ENCODE data around the gene TRIM61. TPM values are rescaled to one million over a fixed set of nuclear protein-coding genes. Genes with fewer than 3 reads are reported as not detected.

Gene TRIM61
- total RNA-seq, 1 experiment from 2014 or later = 2.8 TPM

- TF ChIP-seq NFE2L1 (CRISPR knock-in tag; IDR thresholded peaks at IDR 0.05) = no peak
- TF ChIP-seq PRRX2 (CRISPR knock-in tag; IDR thresholded peaks at IDR 0.05) = no peak
- TF ChIP-seq MLX (CRISPR knock-in tag; IDR thresholded peaks at IDR 0.05) = no peak
- no peak for TF ChIP-seq NFATC4 (CRISPR knock-in tag; IDR thresholded peaks at IDR 0.05)
- no peak for TF ChIP-seq ATF1 (CRISPR knock-in tag; IDR thresholded peaks at IDR 0.05)
- TF ChIP-seq HMGA2 (CRISPR knock-in tag; IDR thresholded peaks at IDR 0.05) = no peak
- TF ChIP-seq NR3C1 (CRISPR knock-in tag; conservative IDR thresholded peaks at IDR 0.05; ENCODE audit: low read depth) = no peak
- TF ChIP-seq IRF1 (CRISPR knock-in tag; IDR thresholded peaks at IDR 0.05) = no peak
- H3K27ac Mint-ChIP-seq = no peak overlapping the region
- no peak for ATAC-seq
- no peak overlapping the region for H3K4me3 Mint-ChIP-seq
- no peaks in the 10 kb centered on the region for H3K4me1 Mint-ChIP-seq
- POLR2A ChIA-PET = no interaction called here
- CTCF ChIA-PET = no interaction called here
- H3K9me3 Mint-ChIP-seq = peaks cover 11% of the 10 kb centered on the region
- H3K36me3 Mint-ChIP-seq = no peaks in the 10 kb centered on the region; the same call in 1 of the 2 replicates
- no peaks in the 10 kb centered on the region for H3K27me3 Mint-ChIP-seq (ENCODE audit: low read depth)
- DNase-seq (ENCODE audit: low spot score) = no peak
Observed at GRCh38 chr4:164918956-164919355, 58.5 kb downstream of the TRIM61 start.

Other genes starting within 250 kb of the TRIM61 start
- not detected in 3 replicates for gene SMIM31, start 223.5 kb downstream of the TRIM61 start, total RNA-seq (2021)
- 25.1 to 28.8 TPM (median 25.7 TPM) in 3 replicates for gene APELA, start 100.5 kb downstream of the TRIM61 start, total RNA-seq (2021)
- not detected in 3 replicates for gene TRIM60, start 54.3 kb upstream of the TRIM61 start, total RNA-seq (2021)
- not detected in 3 replicates for gene TRIM75, start 76.2 kb upstream of the TRIM61 start, total RNA-seq (2021)
- gene TMEM192, start 135.2 kb upstream of the TRIM61 start, total RNA-seq (2021) = 10.5 to 11.2 TPM (median 11.0 TPM) in 3 replicates
- gene KLHL2, start 229.9 kb upstream of the TRIM61 start, total RNA-seq (2021) = 9.8 to 12.4 TPM (median 10.8 TPM) in 3 replicates